ENCODE results near the gene HAT1.
"Not testable (repeated sequence)": the region's sequence is repeated elsewhere in the genome, so short reads cannot be mapped to it uniquely, and the experiment has no call there.

The HAT1 gene

DNA sequence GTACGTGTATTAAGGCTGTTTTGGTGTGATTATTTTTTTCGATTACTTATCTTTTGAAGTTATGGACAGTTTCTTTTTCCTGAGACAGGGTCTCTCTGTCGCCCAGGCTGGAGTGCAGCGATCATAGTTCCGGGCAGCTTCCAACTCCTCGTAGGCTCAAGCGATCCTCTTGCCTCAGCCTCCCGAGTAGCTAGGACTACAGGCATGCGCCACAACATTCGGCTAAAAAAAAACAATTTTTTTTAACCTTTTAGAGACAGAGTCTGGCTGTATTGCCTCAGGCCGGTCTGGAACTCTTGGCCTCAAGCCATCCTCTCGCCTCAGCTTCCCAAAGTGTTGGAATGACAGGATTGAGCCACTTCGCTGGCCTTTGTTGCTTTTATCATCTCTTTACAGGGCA is 945 bp downstream of the HAT1 start:
- DNase-seq, result no peak

DNA sequence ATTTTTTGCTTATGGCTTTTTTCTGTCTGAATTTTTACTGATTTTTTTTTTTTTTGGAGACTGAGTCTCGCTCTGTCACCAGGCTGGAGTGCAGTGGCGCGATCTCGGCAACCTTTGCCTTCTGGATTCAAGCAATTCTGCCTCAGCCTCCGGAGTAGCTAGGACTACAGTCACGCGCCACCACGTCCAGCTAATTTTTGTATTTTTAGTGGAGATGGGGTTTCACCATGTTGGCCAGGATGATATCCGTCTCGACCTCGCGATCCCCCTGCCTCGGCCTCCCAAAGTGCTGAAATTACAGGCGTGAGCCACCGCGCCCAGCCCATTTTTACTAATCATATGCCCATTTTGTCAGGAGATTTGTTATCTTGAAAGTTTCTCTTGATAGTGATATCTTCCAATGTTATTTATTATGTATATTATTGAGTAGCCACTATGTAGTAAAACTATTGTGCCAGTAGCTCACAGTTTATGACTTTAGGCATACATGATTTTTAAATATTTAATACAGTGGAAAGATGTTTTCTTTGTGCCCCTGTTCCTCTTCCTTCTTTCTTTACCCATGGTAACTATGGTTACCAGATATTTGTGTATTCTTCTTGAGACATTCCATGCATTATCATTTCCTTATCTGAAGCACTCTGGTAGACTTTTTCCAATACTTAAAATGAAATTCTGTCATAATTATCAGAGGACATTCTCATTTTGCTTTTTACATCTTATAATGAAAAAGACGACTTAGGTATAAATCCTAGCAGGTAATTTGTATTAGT is 2.1 kb downstream of the HAT1 start:
- DNase-seq, result no peak

DNA sequence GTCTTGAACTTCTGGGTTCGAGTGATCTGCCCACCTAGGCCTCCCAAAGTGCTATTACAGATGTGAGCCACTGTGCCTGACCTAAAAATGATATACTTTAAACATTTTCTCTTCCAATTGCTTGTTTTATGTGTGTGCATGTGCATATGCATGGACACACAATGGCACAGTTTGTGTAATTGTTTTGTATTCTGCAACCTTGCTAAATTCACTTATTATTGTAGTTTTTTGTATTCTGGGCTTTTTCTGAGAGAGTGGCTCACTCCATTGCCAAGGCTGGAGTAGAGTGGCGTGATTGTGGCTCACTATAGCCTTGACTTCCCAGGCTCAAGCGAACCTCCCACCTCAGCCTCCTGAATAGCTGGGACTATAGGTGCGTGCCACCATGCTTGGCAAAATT is 8.1 kb downstream of the HAT1 start:
- DNase-seq, result no peak

DNA sequence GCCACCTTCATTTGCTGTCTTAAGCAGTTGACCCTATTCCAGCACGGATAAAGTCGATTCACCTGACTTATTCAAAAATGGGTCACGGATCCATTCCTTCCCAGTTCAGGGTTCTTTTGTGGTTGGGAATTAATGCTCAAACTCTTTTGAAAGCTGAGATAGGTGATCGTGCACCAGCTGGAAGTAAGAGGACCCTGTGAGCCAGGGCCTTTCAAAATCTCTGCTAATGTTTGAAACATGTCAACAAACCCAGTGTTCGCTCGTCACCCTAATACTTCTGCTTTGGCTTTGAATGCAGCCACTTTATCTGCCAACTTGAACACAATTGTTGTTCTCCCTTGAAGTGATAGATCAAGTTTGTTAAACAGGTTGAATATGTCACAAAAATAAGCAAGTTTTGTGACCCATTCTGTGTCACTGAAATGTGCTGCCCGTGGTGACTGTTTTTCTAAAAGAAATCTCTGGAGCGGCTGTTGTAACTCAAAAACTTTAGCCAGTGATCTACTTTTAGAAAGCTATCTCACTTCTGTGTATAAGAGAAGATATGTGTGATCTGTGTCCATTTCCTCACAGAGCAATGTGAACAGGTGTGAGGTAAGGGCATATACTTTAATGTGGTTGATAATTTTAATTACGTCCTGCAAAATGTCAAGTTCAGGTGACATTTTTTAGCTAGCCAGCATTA is 16.9 kb downstream of the HAT1 start:
- no peak for DNase-seq

DNA sequence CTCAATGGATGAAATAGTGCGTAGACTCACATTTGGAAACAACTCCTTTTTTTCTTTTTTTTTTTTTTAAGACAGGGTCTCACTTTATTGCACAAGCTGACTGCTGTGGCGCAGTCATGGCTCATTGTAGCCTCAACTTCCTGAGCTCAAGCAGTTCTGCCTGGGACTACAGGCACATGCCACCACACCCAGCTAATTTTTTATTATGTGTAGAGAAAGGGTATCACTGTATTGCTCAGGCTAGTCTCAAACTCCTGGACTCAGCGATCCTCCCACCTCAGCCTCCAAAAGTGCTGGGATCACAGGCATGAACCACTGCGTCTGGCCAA is 17.4 kb downstream of the HAT1 start:
- no peak for DNase-seq

DNA sequence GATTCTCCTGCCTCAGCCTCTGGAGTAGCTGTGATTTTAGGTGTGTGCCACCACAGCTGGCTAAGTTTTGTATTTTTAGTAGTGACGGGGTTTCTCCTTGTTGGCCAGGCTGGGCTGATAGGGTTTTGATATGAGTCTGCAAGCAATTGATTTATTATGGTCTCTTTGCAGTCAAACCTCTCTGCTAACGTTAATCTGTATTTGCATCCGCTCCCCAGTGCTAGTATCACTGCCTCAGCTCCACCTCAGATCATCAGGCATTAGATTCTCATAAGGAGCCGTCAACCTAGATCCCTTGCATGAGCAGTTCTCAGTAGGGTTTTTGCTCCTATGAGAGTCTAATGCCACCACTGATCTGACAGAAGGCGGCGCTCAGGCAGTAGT is 19.0 kb downstream of the HAT1 start:
- DNase-seq, result no peak

DNA sequence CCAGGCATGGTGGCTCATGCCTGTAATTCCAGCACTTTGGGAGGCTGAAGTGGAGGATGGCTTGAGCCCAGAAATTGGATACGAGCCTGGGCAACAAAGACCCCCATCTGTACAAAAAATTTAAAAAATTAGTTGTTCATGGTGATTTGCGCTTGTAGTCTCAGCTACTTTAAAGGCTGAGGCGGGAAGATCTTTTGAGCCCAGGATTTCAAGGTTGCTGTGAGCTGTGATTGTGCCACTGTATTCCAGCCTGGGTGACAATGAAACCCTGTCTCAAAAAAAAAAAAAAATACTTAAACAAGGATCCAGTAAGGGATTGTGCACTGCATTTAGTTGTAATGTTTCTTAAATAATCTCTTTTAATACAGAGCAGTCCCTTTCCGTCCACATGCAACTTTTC is 21.6 kb downstream of the HAT1 start:
- DNase-seq, result no peak

DNA sequence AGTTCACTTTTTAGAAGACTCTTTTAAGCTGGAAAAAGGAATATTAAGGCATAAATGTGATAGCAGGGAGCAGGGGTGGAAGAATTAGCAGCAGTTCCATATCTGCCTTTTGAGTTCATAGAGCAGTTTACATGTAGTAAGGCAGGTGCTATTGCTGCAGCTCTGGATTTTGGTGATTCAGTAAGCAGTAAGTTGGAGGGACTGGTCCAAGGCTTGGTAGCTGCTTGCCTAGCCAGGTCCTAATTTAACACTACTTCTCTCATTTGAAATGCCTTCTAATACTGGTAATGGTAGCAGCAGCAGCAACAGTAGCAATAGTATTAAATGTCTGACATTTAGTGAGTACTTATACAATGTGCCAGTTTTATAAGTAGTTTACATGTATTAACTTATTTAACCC is 30.0 kb downstream of the HAT1 start:
- DNase-seq, result no peak

DNA sequence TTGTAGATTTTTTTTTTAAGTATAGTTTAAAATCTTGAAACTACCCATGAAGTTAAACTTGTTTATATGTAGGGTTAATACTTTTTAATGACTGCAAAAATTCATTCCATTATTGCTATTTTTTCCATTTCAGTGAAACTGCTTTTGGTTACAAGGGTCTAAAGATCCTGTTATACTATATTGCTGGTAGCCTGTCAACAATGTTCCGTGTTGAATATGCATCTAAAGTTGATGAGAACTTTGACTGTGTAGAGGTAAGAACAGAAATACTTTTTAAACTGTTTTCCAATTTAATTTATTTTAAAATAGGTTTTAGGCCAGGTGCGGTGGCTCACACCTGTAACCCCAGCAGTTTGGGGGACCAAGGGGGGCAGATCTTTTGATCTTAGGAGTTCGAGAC is 30.5 kb downstream of the HAT1 start:
- DNase-seq, result no peak

DNA sequence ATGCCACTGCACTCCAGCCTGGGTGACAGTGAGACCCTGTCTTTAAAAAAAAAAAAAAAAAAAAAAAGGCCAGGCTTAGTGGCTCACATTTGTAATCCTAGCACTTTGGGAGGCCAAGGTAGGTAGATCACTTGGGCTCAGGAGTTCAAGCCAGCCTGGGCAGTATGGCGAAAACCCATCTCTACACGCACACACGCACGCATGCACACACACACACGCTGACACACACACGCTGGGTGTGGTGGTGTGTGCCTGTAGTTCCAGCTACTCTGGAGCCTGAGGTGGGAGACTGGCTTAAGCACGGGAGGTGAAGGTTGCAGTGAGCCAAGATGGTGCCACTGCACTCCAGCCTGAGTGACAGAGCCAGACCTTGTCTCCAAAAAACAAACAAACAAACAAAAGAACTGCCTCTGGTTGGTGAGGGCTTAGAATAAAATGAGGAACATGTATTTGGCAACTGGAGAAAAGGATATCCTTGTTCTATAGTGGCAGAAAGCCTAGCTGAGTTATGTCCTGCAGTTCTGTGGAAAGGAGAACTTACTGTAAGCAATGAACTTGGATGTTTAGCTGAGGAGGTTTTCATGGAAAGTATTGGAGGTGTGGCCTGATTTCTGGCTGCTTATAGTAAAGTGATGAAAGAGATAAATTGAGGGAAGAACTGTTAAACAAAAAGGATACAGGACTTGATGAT is 34.0 kb downstream of the HAT1 start:
- DNase-seq, result no peak

DNA sequence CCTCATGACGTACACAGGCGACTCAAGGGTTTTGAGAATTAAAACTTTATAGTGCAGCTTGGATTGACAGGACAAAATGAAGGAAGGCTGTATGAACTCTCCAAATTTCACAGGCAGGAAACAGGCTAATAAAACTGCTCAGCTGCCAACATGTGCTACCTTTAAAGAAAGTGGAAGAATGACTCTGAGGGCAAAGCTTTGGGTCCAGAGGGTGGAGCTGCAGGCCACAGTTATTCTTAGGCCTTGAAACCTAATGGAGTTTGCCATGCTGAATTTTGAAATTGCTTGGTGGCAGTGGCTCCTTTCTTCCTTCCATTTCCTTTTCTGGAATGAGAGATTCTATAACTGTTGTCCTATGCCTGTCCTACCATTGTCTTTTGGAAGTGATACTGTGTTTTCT is 34.8 kb downstream of the HAT1 start:
- DNase-seq, result no peak

DNA sequence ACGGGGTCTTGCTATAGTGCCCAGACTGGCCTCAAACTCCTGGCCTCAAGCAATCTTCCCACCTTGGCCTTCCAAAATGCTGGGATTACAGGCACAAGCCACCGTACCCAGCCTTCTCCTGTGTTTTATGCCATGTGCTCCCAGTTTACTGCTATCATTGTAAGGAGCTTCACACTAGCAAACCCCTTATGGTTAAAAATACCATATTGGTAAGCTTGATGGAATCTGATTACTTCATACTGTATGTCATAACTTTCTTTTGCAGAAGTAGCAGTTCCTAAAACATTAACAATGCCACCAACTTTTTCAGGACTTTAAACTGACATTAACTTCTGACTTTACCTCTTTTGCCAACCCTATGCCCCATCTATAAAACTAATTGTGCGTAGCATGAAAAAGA is 36.2 kb downstream of the HAT1 start:
- DNase-seq, result no peak

DNA sequence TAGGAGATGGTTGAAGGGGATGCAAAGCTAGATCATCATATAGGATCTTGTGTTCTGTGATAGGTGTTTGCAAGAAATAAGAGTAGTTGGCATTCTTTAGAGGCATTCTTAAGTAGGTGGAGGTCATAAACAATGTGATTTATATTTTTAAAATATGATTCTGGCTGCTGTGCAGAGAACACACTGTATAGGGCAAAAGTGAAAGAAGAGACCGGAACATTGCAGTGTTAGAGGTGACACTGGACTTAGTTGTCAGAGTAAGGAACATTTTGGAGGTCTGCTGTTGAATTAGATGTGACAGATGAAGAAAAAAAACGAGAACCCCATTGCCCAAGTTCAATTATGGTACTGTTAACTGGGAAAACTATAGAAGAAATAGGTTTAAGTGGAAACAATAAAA is 37.7 kb downstream of the HAT1 start:
- DNase-seq, result no peak

DNA sequence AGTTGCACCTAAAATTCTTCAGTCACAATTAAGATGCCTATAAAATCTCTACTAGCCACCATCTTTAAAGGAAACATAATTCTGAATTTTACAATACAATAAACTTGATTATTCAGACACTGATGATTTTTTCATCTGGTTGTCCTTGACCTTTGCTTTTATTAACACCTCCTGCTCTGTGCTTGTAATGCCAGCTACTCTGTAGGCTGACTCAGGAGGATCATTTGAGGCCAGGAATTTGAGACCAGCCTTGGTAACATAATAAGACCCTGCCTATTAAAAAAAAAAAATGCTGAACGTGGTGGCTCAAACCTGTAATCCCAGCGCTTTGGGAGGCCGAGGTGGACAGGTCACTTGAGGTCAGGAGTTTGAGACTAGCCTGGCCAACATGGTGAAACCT is 38.3 kb downstream of the HAT1 start:
- DNase-seq, result no peak

DNA sequence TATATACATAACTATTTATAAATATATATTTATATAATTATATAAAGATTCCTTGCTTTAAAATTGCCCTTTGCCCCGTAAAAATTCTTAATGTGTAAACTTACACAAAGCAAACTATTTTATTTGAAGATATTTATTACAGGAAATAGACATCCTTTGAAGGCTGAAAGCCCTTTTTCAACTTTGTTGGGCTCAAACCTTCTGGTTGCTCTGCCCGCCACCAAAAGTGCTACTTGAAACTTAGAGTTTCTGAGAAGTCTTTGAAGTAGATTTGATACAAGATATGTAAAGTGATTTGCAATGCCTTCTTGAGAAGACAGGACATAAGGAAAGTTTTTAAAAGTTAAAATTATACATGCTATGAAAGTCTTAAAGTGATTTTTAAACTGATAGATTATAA is 40.9 kb downstream of the HAT1 start:
- DNase-seq, result no peak

DNA sequence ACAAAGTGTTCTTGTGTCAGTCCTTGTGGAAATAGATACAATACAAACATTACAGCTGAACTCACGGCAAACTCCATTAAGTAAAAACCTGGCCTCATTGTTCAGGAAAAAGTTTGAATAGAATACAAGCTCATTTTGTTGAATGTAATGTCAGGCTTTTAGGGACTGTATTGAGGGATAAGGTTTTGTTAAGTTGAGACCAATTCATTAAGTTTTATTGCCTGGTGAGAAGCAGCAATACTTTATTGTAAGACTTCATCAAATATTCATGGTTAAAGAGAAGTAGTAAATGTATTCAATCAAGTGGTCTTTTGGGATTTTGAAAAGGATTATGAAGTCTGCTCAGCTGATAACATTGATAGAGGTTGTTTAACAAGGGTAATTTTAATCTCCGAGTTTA is 42.0 kb downstream of the HAT1 start:
- no peak for DNase-seq

DNA sequence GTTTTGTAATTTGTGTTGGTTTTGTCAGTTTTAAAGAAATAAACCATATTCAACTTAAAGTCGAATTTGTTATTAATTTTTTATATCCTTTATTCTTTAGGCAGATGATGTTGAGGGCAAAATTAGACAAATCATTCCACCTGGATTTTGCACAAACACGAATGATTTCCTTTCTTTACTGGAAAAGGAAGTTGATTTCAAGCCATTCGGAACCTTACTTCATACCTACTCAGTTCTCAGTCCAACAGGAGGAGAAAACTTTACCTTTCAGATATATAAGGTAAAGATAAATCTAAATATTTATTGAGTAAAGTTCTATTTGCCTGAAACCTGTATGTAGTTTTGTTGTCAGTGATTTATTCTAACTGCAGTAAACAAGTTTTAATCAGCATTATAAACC is 43.0 kb downstream of the HAT1 start:
- no peak for DNase-seq

DNA sequence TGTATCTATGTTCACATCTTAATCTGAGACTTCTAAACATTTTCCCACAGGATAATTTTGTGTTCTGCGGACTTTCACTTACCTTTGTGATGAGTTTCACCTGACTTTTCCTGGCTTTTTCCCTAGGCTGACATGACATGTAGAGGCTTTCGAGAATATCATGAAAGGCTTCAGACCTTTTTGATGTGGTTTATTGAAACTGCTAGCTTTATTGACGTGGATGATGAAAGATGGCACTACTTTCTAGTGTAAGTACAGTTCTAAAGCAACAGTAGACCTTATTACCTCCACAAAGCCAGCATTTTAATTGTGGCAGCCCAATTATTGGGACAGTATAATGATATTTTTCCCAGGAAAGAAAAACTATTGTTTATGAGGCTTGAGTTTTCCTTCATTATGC is 43.4 kb downstream of the HAT1 start:
- DNase-seq, result no peak

DNA sequence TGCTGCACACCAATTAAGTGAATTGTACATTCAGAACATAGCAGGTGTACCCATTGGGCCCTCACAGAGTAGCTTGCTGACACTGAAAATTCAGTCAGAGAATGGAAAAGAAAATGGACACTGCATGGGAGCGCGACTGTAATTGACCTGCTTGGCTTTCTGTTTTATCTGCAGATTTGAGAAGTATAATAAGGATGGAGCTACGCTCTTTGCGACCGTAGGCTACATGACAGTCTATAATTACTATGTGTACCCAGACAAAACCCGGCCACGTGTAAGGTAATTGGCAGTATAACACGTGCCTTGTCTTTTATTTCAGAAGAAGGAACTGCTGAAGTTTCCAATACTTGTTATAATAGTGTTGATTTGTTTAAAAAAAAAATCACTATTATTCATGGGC is 44.0 kb downstream of the HAT1 start:
- no peak for DNase-seq

DNA sequence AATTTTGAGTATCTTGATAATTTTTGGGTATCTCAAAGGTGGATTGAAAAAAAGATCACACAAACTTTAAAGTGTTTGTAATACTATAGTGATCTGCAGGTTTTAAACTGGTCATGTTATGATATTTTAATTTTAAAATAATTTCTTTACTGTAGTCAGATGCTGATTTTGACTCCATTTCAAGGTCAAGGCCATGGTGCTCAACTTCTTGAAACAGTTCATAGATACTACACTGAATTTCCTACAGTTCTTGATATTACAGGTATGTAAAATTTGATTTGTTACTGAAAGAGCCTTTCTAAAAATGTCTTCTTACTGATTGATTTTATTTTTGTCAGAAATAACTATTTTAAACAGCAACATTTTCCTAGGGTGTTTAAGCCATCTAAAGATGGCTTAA is 44.4 kb downstream of the HAT1 start:
- no peak for DNase-seq

DNA sequence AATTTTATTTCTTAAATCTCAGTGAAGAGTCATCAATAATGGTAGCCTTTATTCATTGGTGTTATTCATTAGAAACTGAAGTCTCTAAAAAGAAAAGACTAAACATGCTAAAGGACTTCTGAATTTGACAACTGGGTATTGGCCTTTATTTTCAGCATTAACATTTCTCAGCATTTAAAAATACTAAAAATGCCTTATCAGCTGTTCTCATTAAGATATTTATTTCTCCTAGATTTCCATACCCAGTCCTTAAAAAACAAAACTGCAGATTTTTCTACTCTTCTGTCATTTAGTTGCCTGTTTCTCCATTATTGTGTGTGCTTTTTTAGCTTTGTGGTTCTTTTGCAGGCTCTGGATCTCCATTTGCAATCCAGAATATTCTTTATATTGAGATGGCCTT is 46.2 kb downstream of the HAT1 start:
- no peak for DNase-seq

DNA sequence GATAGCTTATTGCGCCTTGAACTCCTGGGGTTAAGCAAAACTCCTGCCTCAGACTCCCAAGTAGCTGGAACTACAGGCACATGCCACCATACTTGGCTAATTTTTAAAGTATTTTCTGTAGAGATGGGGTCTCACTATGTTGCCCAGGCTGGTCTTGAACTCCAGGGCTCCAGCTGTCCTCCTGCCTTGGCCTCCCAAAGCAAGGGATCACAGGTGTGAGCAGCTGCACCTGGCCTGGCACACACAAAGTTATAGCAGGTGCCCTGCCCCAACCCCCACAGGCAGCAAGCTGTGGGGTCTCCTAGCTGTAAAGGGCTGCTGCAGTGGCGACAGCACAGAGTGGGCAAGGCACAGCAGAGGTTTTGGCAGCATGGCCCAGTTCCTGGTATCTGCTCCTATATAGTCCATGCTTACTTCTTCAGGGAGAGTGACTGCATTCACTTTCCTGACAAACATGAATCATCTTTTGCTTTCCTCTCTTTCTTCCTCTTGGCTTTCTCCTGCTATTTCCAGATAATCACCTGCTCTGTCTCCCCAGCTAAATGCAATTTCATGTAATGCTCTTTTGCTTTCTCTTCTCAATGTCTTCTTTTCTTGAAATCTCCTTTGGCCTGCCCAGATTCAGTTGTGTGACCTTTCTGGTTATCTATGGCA is 50.2 kb downstream of the HAT1 start:
- no peak for DNase-seq

DNA sequence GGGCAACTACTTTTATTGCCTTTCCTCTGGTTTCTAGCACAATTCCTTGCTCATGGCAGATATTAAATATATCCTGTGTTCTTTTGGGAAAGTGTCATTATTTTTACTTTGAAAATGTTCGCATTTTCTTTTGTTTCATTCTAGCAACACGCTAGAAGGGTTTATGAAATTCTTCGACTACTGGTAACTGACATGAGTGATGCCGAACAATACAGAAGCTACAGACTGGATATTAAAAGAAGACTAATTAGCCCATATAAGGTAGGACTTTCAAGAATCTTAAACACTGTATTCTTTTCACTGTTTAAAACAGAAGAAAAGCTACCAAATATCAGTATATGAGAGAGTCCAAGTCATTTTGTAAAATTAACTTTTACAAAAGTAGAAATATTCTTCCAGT is 56.8 kb downstream of the HAT1 start:
- DNase-seq, result no peak

DNA sequence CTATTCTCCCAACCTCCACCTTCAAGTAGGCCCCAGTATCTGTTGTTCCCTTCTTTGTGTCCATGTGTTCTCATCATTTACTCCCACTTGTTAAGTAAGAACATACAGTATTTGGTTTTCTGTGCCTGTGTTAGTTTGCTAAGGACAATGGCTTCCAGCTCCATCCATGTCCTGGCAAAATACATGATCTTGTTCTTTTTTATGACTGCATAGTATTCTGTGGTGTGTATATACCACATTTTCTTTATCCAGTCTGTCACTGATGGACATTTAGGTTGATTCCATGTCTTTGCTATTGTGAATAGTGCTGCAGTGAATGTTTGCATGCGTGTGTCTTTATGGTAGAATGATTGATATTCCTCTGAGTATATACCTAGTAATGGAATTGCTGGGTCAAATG is 61.7 kb downstream of the HAT1 start:
- DNase-seq, result not testable (repeated sequence)

All from activated CD4-positive, CD25-positive, alpha-beta regulatory T cell treated with anti-CD3 and anti-CD28 coated beads, Interleukin-2, amount 50 U/mL, for 72 hours (primary cell).